HepG2 (cell line): Measurements from ENCODE around the gene NCOA1.

Experiments
- CTCF ChIP-seq: sonication (generic); formaldehyde crosslinking; IDR thresholded peaks from 2 replicates; pipeline ENCODE4 v1.5.0; 2020; ENCODE audit warnings: mild to moderate bottlenecking, missing genetic modification reagents, moderate library complexity
- MZF1 ChIP-seq: sonication (generic); formaldehyde crosslinking; IDR thresholded peaks from 2 replicates; pipeline ENCODE4 v1.8.1; 2023; ENCODE audit warnings: mild to moderate bottlenecking, missing genetic modification reagents, borderline replicate concordance
- NFIC ChIP-seq: IDR thresholded peaks from 2 replicates; pipeline ENCODE4 v1.6.1; 2012; ENCODE audit warnings: mild to moderate bottlenecking, low read length, inconsistent platforms
- POLR2AphosphoS5 ChIP-seq: IDR thresholded peaks from 2 replicates; pipeline ENCODE4 v1.6.1; 2012; ENCODE audit warnings: low read depth, low read length
- SP2 ChIP-seq: sonication (generic); formaldehyde crosslinking; IDR thresholded peaks from 2 replicates; pipeline ENCODE4 v1.5.1; 2020; ENCODE audit warnings: mild to moderate bottlenecking, missing genetic modification reagents
- ZNF773 ChIP-seq: sonication (generic); formaldehyde crosslinking; IDR thresholded peaks from 2 replicates; pipeline ENCODE4 v1.4.0; 2020; ENCODE audit warnings: missing genetic modification reagents, borderline replicate concordance

DNA sequence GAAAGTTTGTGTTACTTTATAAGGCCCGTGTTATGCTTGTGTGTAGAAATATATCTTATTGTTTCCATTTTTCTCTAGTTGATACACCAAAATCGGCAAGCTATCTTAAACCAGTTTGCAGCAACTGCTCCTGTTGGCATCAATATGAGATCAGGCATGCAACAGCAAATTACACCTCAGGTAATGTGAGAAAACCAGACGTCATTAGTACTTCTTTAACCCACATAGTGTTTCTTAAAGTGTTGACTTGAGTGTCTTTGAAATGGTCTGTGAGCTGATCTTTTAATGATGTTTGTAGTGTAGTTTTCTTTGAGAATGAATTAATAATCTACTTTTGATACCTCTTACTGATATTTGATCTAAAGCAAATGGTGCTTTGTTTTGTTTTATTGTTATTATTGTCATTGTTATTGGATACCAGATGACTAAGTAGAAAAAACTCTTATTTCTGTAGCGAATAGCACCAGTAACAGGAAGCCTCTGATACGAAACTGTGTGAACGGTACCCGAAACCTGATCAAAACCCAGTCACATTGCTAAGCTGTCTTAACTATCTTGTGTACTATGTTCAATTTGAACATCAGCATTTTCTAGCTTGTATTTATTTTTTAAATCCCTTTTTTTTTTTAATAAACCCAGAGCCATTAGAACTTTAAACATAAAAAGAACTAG, 248.4 kb downstream of the NCOA1 start:
- TF ChIP-seq POLR2AphosphoS5 (no peak), NFIC (no peak), SP2 (CRISPR knock-in tag) (no peak), MZF1 (CRISPR knock-in tag) (no peak), CTCF (CRISPR knock-in tag) (no peak), ZNF773 (CRISPR knock-in tag) (no peak)
